ENCODE data around the gene GSTO1. TPM values are rescaled to one million over a fixed set of nuclear protein-coding genes. Genes with fewer than 3 reads are reported as not detected.

Gene GSTO1
- total RNA-seq, 1 experiment from 2014 or later, result 186 TPM

DNA sequence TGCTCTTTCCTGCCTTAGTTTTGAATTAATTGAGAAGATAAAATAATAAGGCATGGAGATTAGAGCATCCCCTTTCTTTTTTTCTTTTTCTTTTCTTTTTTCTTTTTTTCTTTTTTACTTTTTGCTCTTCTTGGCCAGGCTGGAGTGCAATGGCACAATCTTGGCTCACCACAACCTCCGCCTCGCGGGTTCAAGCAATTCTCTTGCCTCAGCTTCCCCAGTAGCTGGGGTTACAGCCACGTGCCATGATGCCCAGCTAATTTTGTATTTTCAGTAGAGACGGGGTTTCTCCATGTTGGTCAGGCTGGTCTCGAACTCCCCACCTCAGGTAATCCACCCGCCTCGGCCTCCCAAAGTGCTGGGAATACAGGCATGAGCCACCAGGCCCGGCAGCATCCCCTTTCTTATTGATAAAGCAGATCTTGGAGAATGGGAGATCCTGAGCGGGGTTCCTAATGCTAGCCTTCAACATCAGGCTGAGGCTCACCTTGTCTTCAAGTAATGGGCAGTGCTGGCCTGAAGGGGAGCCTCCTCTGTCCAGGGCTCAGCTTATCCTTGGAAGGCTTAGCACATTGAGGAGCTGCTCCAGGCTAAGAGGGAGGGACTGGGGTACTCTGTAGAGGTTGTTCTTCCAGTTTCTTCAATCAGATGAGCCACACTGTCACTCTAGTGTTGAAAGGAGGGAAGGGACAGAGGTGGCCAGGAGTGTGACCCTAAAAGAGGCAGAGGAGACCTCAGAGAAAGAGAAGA is 42.2 kb downstream of the GSTO1 start:
- Histone ChIP-seq H3K9me3 (replicated peaks) (no peaks in the 10 kb centered on the region), H3K27me3 (replicated peaks) (no peaks in the 10 kb centered on the region), H3K4me1 (replicated peaks) (peaks cover 31% of the 10 kb centered on the region), H3K4me3 (no peak overlapping the region), H3K36me3 (no peaks in the 10 kb centered on the region), H3K27ac (no peak overlapping the region)
- no peak for DNase-seq (ENCODE audit: low read depth in 1 of 2, low spot score in 2 of 2)

DNA sequence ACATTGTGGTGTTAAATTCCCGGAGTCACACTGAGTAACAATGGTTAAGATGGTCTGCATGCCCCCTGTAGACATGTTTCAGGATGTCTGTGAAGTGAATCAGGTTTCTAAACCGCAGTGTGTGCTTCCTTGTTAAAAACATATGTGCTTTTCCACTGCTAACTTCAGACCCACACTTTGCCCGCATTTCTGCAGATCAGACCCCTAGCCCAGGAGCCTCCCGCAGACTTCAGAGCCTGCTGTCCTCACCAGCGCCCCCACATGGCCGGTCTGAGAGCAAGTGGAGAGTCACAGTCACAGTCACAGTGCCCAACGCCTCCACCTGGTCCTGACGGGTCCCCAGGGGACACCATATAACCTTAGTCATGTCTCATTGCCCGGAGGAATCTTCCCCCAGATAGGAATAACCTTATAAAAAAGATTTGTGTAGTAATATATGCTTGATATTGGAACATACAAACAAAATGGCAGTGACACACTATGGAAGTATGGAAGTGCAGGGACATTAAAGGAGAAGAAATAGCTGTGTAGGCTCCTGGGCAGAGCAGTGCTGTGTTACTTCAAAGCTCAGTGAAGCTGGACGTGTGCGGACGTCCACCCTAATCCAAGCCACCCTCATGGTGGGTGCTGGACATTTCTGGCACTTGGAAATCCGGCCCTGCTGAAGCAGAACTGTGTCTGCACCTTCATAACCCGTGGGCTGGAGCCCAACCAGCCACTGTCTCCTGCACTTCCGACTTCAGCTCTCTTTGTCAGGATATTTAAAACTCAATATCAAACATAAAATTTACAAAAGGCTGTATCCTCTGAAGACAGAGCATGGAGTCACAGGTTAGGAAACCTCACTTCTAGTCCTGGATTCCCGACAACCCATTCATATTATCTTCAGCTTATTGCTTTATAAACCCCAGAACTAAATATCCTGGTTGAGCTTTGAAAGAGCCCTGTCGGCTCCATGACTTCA is 43.3 kb downstream of the GSTO1 start:
- Histone ChIP-seq H3K9me3 (replicated peaks) (no peaks in the 10 kb centered on the region), H3K36me3 (no peaks in the 10 kb centered on the region), H3K4me1 (replicated peaks) (peaks cover 28% of the 10 kb centered on the region), H3K4me3 (no peak overlapping the region), H3K27ac (no peak overlapping the region), H3K27me3 (replicated peaks) (no peaks in the 10 kb centered on the region)
- DNase-seq (ENCODE audit: low read depth in 1 of 2, low spot score in 2 of 2), result no peak

- no peak overlapping the region for H3K4me3 ChIP-seq
Measured at GRCh38 chr10:104299031-104299904, 44.6 kb downstream of the GSTO1 start.

GRCh38 chr10:104300002-104300735 is 45.5 kb downstream of the GSTO1 start:
- no peaks in the 10 kb centered on the region for H3K27me3 ChIP-seq (replicated peaks)
- H3K4me3 ChIP-seq, result no peak overlapping the region
- H3K4me1 ChIP-seq (replicated peaks), result peaks cover 26% of the 10 kb centered on the region
- H3K9me3 ChIP-seq (replicated peaks), result 0 out of 2 replicates have a peak, but pooled peaks cover 4% of the 10 kb centered on the region
- H3K27ac ChIP-seq, result peak overlapping the region; percentile 69
- H3K36me3 ChIP-seq, result no peaks in the 10 kb centered on the region
- DNase-seq (ENCODE audit: low read depth in 1 of 2, low spot score in 2 of 2), result peak; percentile 54 to 56

More at GRCh38 chr10:104299031-104299904, 44.6 kb downstream of the GSTO1 start:
- Histone ChIP-seq H3K4me1 (replicated peaks) (peaks cover 26% of the 10 kb centered on the region), H3K27ac (peak overlapping the region; percentile 41), H3K9me3 (replicated peaks) (no peaks in the 10 kb centered on the region), H3K36me3 (no peaks in the 10 kb centered on the region), H3K27me3 (replicated peaks) (no peaks in the 10 kb centered on the region)
- no peak for DNase-seq (ENCODE audit: low read depth in 1 of 2, low spot score in 2 of 2)

- no peak overlapping the region for H3K4me3 ChIP-seq
- no peaks in the 10 kb centered on the region for H3K36me3 ChIP-seq
- DNase-seq (ENCODE audit: low read depth in 1 of 2, low spot score in 2 of 2), result peak; percentile 67 to 79
- 0 out of 2 replicates have a peak, but pooled peaks cover 5% of the 10 kb centered on the region for H3K9me3 ChIP-seq (replicated peaks)
- peaks cover 32% of the 10 kb centered on the region for H3K4me1 ChIP-seq (replicated peaks)
- H3K27ac ChIP-seq, result peak overlapping the region; percentile 69
- H3K27me3 ChIP-seq (replicated peaks), result no peaks in the 10 kb centered on the region
Measured at GRCh38 chr10:104300736-104301292, 46.1 kb downstream of the GSTO1 start.

- no peaks in the 10 kb centered on the region for H3K36me3 ChIP-seq
- no peaks in the 10 kb centered on the region for H3K27me3 ChIP-seq (replicated peaks)
- H3K4me1 ChIP-seq (replicated peaks), result peaks cover 33% of the 10 kb centered on the region
- no peak overlapping the region for H3K4me3 ChIP-seq
- DNase-seq (ENCODE audit: low read depth in 1 of 2, low spot score in 2 of 2), result no peak
- peak overlapping the region; percentile 29; the same call in 1 of the 2 replicates for H3K27ac ChIP-seq
- H3K9me3 ChIP-seq (replicated peaks), result 0 out of 2 replicates have a peak, but pooled peaks cover 5% of the 10 kb centered on the region
Measured at GRCh38 chr10:104301907-104302690, 47.4 kb downstream of the GSTO1 start.

DNA sequence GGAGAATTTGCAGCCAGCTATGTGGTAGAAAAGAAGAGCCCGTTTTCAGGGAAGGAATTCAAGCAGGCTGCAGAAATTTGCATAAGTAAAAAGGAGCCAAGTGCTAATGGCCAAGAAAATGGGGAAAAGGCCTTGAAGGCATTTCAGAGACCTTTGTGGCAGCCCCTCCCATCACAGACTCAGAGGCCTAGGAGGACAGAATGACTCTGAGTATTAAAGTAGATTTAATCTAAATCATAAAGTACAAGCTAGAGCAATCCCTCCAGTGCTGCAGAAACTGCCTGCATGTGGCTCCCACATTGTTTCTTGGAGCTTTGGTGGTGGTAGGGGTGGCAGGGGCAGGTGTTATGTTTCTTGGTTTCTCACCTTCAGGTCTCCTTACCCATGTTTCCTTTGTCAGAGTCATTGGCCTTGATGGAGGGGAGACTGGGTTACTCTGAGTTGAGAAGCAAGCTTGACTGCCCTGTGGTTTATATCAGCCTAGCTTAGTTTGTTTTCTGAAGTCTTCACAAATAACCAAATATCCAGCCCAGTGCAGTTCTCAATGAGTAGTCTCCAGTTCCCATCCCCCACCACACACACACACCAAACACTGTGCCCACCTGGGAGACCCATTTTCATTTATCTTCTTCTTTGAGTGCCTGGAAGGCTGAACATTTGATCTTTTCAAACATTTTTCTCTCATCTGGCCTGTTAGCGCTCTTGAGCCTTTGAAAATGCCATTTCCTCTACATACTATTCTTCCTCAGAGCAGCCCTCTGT is 49.1 kb downstream of the GSTO1 start:
- Histone ChIP-seq H3K4me3 (no peak overlapping the region), H3K4me1 (replicated peaks) (peaks cover 33% of the 10 kb centered on the region), H3K27ac (no peak overlapping the region), H3K36me3 (peaks cover 6% of the 10 kb centered on the region), H3K9me3 (replicated peaks) (0 out of 2 replicates have a peak, but pooled peaks cover 5% of the 10 kb centered on the region), H3K27me3 (replicated peaks) (no peaks in the 10 kb centered on the region)
- no peak for DNase-seq (ENCODE audit: low read depth in 1 of 2, low spot score in 2 of 2)

DNA sequence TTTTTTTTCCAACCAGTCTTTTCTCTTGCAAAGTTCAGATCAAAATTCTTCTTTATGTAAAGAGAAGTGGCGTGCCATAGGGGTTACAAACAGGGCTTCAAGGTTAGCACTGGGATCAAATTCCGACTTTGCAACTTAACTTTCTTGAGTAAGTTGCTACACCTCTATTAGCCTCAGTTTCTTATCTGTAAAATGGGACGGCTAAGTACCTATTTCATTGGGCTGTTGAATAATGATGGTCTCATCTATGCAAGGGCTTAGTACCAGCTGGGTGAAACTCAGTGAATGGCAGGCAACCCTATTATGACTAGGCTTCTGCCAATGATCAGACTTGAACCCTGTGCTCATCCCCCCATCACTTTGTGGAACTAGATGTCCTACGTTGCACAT is 49.7 kb downstream of the GSTO1 start:
- no peaks in the 10 kb centered on the region for H3K27me3 ChIP-seq (replicated peaks)
- 0 out of 2 replicates have a peak, but pooled peaks cover 5% of the 10 kb centered on the region for H3K9me3 ChIP-seq (replicated peaks)
- no peak for DNase-seq (ENCODE audit: low read depth in 1 of 2, low spot score in 2 of 2)
- no peak overlapping the region for H3K4me3 ChIP-seq
- no peak overlapping the region for H3K27ac ChIP-seq
- peaks cover 7% of the 10 kb centered on the region for H3K36me3 ChIP-seq
- H3K4me1 ChIP-seq (replicated peaks), result peaks cover 29% of the 10 kb centered on the region

GRCh38 chr10:104304927-104305326 is 50.2 kb downstream of the GSTO1 start:
- H3K27me3 ChIP-seq (replicated peaks), result no peaks in the 10 kb centered on the region
- H3K36me3 ChIP-seq, result peaks cover 8% of the 10 kb centered on the region
- H3K4me1 ChIP-seq (replicated peaks), result peaks cover 25% of the 10 kb centered on the region
- H3K27ac ChIP-seq, result no peak overlapping the region
- H3K9me3 ChIP-seq (replicated peaks), result 0 out of 2 replicates have a peak, but pooled peaks cover 5% of the 10 kb centered on the region
- DNase-seq (ENCODE audit: low read depth in 1 of 2, low spot score in 2 of 2), result no peak
- H3K4me3 ChIP-seq, result no peak overlapping the region

GRCh38 chr10:104306897-104307296 is 52.2 kb downstream of the GSTO1 start:
- 0 out of 2 replicates have a peak, but pooled peaks cover 5% of the 10 kb centered on the region for H3K9me3 ChIP-seq (replicated peaks)
- no peak for DNase-seq (ENCODE audit: low read depth in 1 of 2, low spot score in 2 of 2)
- H3K4me1 ChIP-seq (replicated peaks), result peaks cover 15% of the 10 kb centered on the region
- no peak overlapping the region for H3K27ac ChIP-seq
- peaks cover 28% of the 10 kb centered on the region for H3K36me3 ChIP-seq
- H3K27me3 ChIP-seq (replicated peaks), result no peaks in the 10 kb centered on the region
- no peak overlapping the region for H3K4me3 ChIP-seq

All from SJSA1 (cell line).